HCT116 (cell line): Measurements from ENCODE around the gene PRM3. TPM values are rescaled to one million over a fixed set of nuclear protein-coding genes. Genes with fewer than 3 reads are reported as not detected.

ENCODE experiments used
- ATAC-seq: fragments of 200-7000 bp; cut with Tn5 transposase; 2 replicates; pipeline ENCODE4 v1.9.1; 2020; ENCODE audit warnings: mild to moderate bottlenecking, moderate library complexity
- BruUV-seq: library from RNA; stranded (reverse); fragments of 400-500 nt; replicated peaks from 2 replicates; lab custom pipeline; 2021; lab: Mats Ljungman, UMichigan
- CTCF ChIA-PET: fragments of 300-600 bp; sonication (Branson Sonifier 250); formaldehyde crosslinking; loops from one replicate; lab custom pipeline; 2021; ENCODE audit warnings: antibody characterized with exemption; lab: Charles Lee
- POLR2A ChIA-PET: fragments of 300-600, 350-600 bp; sonication (Branson Sonifier 250); formaldehyde crosslinking; loops from one replicate; lab custom pipeline; 2021; ENCODE audit warnings: antibody characterized with exemption; lab: Charles Lee
- RAD21 ChIA-PET, 2 experiments: fragments of 300-600 bp; sonication (Branson Sonifier 250); formaldehyde crosslinking; loops; one replicate each; lab custom pipeline; 2023; ENCODE audit warnings: low total read pairs in 2 of 2; ENCODE audit not compliant: uncharacterized antibody in 2 of 2, unreplicated experiment in 2 of 2, low non-redundant PET in 1 of 2; lab: Charles Lee
- DNase-seq: peaks from one replicate; pipeline ENCODE4 v3.0.0-alpha.2; 2010; ENCODE audit warnings: low read depth, low spot score
- H2AFZ ChIP-seq: fragments of 200-600 bp; shearing (Covaris generic), sonication (generic); 2 replicates; pipeline ENCODE4 v1.6.1; 2017; ENCODE audit warnings: low read depth, mixed run types, mixed read lengths, antibody characterized with exemption, low read length; ENCODE audit not compliant: poor library complexity, severe bottlenecking
- H3K27ac ChIP-seq: 2 replicates; pipeline ENCODE4 v1.5.1; 2012; ENCODE audit warnings: low read depth, low read length
- H3K27me3 ChIP-seq: fragments of 200-600 bp; sonication (generic); 2 replicates; pipeline ENCODE4 v1.6.1; 2016; ENCODE audit warnings: mixed run types, low read length, mixed read lengths; ENCODE audit not compliant: insufficient read depth
- H3K36me3 ChIP-seq, 2 experiments: fragments of 200-500 bp in 1 of 2; fragments of 200-600 bp in 1 of 2; sonication (Bioruptor generic) in 1 of 2; sonication (generic) in 1 of 2; 2 replicates each; pipeline versions ENCODE4 v1.5.1 to v1.6.1; 2014 to 2016; ENCODE audit warnings: low read length in 2 of 2, inconsistent platforms in 1 of 2, mixed read lengths in 1 of 2, mixed run types in 1 of 2; ENCODE audit not compliant: insufficient read depth in 2 of 2, control insufficient read depth in 1 of 2
- H3K4me1 ChIP-seq, 2 experiments: fragments of 200-600 bp in 1 of 2; sonication (generic) in 1 of 2; 2 replicates each; pipeline versions ENCODE4 v1.5.1 to v1.6.1; 2012 to 2017; ENCODE audit warnings: low read length in 2 of 2, inconsistent platforms in 1 of 2, mild to moderate bottlenecking in 1 of 2, mixed read lengths in 1 of 2, mixed run types in 1 of 2, moderate library complexity in 1 of 2; ENCODE audit not compliant: insufficient read depth in 2 of 2, control insufficient read depth in 1 of 2
- H3K4me2 ChIP-seq: fragments of 200-600 bp; sonication (generic); 2 replicates; pipeline ENCODE4 v1.6.1; 2017; ENCODE audit warnings: mixed run types, low read length, mixed read lengths
- H3K4me3 ChIP-seq, 2 experiments: fragments of 200-600 bp in 1 of 2; sonication (generic) in 1 of 2; replicated peaks in 1 of 2; 2 replicates each; pipeline ENCODE4 v1.5.1; 2011 to 2016; ENCODE audit warnings: low read length in 2 of 2, control low read depth in 1 of 2, low read depth in 1 of 2, mild to moderate bottlenecking in 1 of 2, mixed read lengths in 1 of 2, mixed run types in 1 of 2
- H3K79me2 ChIP-seq: fragments of 200-600 bp; sonication (generic); 2 replicates; pipeline ENCODE4 v1.6.1; 2017; ENCODE audit warnings: mild to moderate bottlenecking, mixed run types, low read length, moderate library complexity, mixed read lengths; ENCODE audit not compliant: insufficient read depth
- H3K9ac ChIP-seq: fragments of 200-600 bp; sonication (generic); 2 replicates; pipeline ENCODE4 v1.6.1; 2016; ENCODE audit warnings: low read length, mixed read lengths
- H3K9me2 ChIP-seq: fragments of 200-600 bp; sonication (generic), shearing (Covaris generic); 2 replicates; pipeline ENCODE4 v1.6.1; 2017; ENCODE audit warnings: mixed run types, mild to moderate bottlenecking, moderate library complexity; ENCODE audit not compliant: insufficient read depth
- H3K9me3 ChIP-seq, 2 experiments: fragments of 200-500 bp in 1 of 2; fragments of 200-600 bp in 1 of 2; sonication (Bioruptor generic) in 1 of 2; sonication (generic) in 1 of 2; 2 replicates each; pipeline ENCODE4 v1.6.1; 2014 to 2017; ENCODE audit warnings: low read length in 2 of 2, mixed read lengths in 2 of 2, inconsistent platforms in 1 of 2, low read depth in 1 of 2, mild to moderate bottlenecking in 1 of 2, mixed run types in 1 of 2, moderate library complexity in 1 of 2; ENCODE audit not compliant: control insufficient read depth in 1 of 2, insufficient read depth in 1 of 2
- H4K20me1 ChIP-seq: fragments of 200-600 bp; sonication (generic), shearing (Covaris generic); 2 replicates; pipeline ENCODE4 v1.6.1; 2017; ENCODE audit warnings: mixed run types, mild to moderate bottlenecking, moderate library complexity; ENCODE audit not compliant: insufficient read depth
- ATF3 ChIP-seq: IDR thresholded peaks from 2 replicates; pipeline ENCODE4 v1.6.1; 2012
- CBX3 ChIP-seq: IDR thresholded peaks from 2 replicates; pipeline ENCODE4 v1.6.1; 2012; ENCODE audit warnings: low read depth
- CEBPB ChIP-seq: IDR thresholded peaks from 2 replicates; pipeline ENCODE4 v1.6.1; 2012; ENCODE audit warnings: low read depth
- CTCF ChIP-seq, 3 experiments: fragments of 200-600 bp in 1 of 3; sonication (generic) in 1 of 3; IDR thresholded peaks in 2 of 3; conservative IDR thresholded peaks in 1 of 3; 2 replicates each; pipeline ENCODE4 v1.5.1; 2012 to 2017; ENCODE audit warnings: low read depth in 2 of 3, low read length in 2 of 3, antibody characterized with exemption in 1 of 3, borderline replicate concordance in 1 of 3, control low read depth in 1 of 3, mild to moderate bottlenecking in 1 of 3, mixed read lengths in 1 of 3, mixed run types in 1 of 3, moderate library complexity in 1 of 3; ENCODE audit not compliant: insufficient read depth in 1 of 3
- ELF1 ChIP-seq: IDR thresholded peaks from 2 replicates; pipeline ENCODE4 v1.6.1; 2012; ENCODE audit warnings: low read depth, borderline replicate concordance
- EZH2 ChIP-seq: fragments of 200-600 bp; sonication (generic); IDR thresholded peaks from 2 replicates; pipeline ENCODE4 v1.6.1; 2017; ENCODE audit warnings: antibody characterized with exemption, mixed run types
- FOSL1 ChIP-seq: IDR thresholded peaks from 2 replicates; pipeline ENCODE4 v1.6.1; 2012; ENCODE audit warnings: low read depth
- MAX ChIP-seq: IDR thresholded peaks from 2 replicates; pipeline ENCODE4 v1.6.1; 2012
- POLR2A ChIP-seq: IDR thresholded peaks from 2 replicates; pipeline ENCODE4 v1.7.0; 2011; ENCODE audit warnings: borderline replicate concordance; ENCODE audit not compliant: insufficient read depth, insufficient read length; ENCODE audit errors: extremely low read depth
- POLR2AphosphoS5 ChIP-seq: IDR thresholded peaks from 2 replicates; pipeline ENCODE4 v1.6.1; 2011; ENCODE audit warnings: mild to moderate bottlenecking, low read depth, low read length, moderate library complexity
- RAD21 ChIP-seq: IDR thresholded peaks from 2 replicates; pipeline ENCODE4 v1.6.1; 2012; ENCODE audit warnings: low read depth, mild to moderate bottlenecking
- TCF7L2 ChIP-seq: IDR thresholded peaks from 2 replicates; pipeline ENCODE4 v1.7.0; 2011; ENCODE audit warnings: borderline replicate concordance, inconsistent platforms; ENCODE audit not compliant: insufficient read depth, insufficient read length; ENCODE audit errors: extremely low read depth
- YY1 ChIP-seq: IDR thresholded peaks from 2 replicates; pipeline ENCODE4 v1.6.1; 2011; ENCODE audit warnings: low read length, low read depth, moderate library complexity, mild to moderate bottlenecking; ENCODE audit not compliant: insufficient replicate concordance; ENCODE audit errors: extremely low read depth
- ZFX ChIP-seq: fragments of 450-650 bp; IDR thresholded peaks from 2 replicates; pipeline ENCODE4 v1.6.1; 2017
- ZNF274 ChIP-seq: fragments of 200-500 bp; sonication (Bioruptor generic); IDR thresholded peaks from 2 replicates; pipeline ENCODE4 v1.6.1; 2014; ENCODE audit warnings: mild to moderate bottlenecking, low read depth, low read length, inconsistent platforms
- intact Hi-C: fragments of 100-400 bp; cut with micrococcal nuclease; formaldehyde crosslinking; loops from 2 replicates; pipeline ENCODE4 v1.10.0; 2022
- total RNA-seq: library from RNA; stranded (reverse); gene quantifications from one replicate; pipeline ENCODE4 v1.2.1, GENCODE V29; 2021; ENCODE audit not compliant: unreplicated experiment

Gene PRM3
- total RNA-seq, 1 experiment from 2014 or later = not detected

- ATAC-seq (no peak), DNase-seq (no peak)
- no TSS peak for BruUV-seq
- ChIA-PET POLR2A (interaction anchor here (1.0 kb wide), 1 partner anchor 13 kb away, joined by 5 read pairs; the partner anchor contains the start of gene SOCS1), RAD21 (no interaction called here), CTCF (no interaction called here)
- H3K9me3 ChIP-seq = no peaks in the 10 kb centered on the region
- H3K27me3 ChIP-seq = no peaks in the 10 kb centered on the region
- H3K4me3 ChIP-seq = no peak overlapping the region
- no peaks in the 10 kb centered on the region for H3K9me2 ChIP-seq
- no peak overlapping the region for H3K27ac ChIP-seq
- H3K9ac ChIP-seq = no peak overlapping the region
- H4K20me1 ChIP-seq = no peaks in the 10 kb centered on the region
- intact Hi-C loops = no loop called here
- no peak overlapping the region for H2AFZ ChIP-seq
- H3K36me3 ChIP-seq = no peaks in the 10 kb centered on the region
- no peak for TF ChIP-seq ATF3
- no peak for TF ChIP-seq YY1
- TF ChIP-seq TCF7L2 = no peak
- TF ChIP-seq RAD21 = no peak
- TF ChIP-seq ZNF274 = no peak
- no peak for TF ChIP-seq ELF1
- TF ChIP-seq POLR2A = no peak
- TF ChIP-seq CEBPB = no peak
- TF ChIP-seq POLR2AphosphoS5 = no peak
- no peak for TF ChIP-seq CBX3
- TF ChIP-seq EZH2 = no peak
- no peak for TF ChIP-seq FOSL1
- no peak for TF ChIP-seq CTCF (IDR thresholded peaks at IDR 0.05 in 2 of 3, conservative IDR thresholded peaks at IDR 0.05 in 1 of 3; ENCODE audit: borderline replicate concordance in 1 of 3, insufficient read depth in 1 of 3, low read depth in 2 of 3, low read length in 2 of 3)
- no peak for TF ChIP-seq MAX
- TF ChIP-seq ZFX = no peak
- peaks cover 0 to 13% of the 10 kb centered on the region in 2 experiments; a peak in 2 of 4 replicates for H3K4me1 ChIP-seq
- H3K4me2 ChIP-seq = no peak overlapping the region
- H3K79me2 ChIP-seq = no peaks in the 10 kb centered on the region
Measured at GRCh38 chr16:11242658-11243057, 30.8 kb downstream of the PRM3 start.
